Upper lobe of right lung (tissue), 1 donor: ENCODE data around the gene PMEPA1. TPM values are rescaled to one million over a fixed set of nuclear protein-coding genes. Genes with fewer than 3 reads are reported as not detected.

Experiments used
- ATAC-seq: fragments of 200-7000 bp; cut with Tn5 transposase; one replicate; pipeline ENCODE4 v1.9.1; 2020; ENCODE audit warnings: mild to moderate bottlenecking, moderate library complexity
- DNase-seq: peaks from one replicate; pipeline ENCODE4 v3.0.0-alpha.2; 2020
- H3K27ac ChIP-seq: fragments of 200-600 bp; one replicate; pipeline ENCODE4 v1.8.0; 2022
- H3K27me3 ChIP-seq: fragments of 200-600 bp; one replicate; pipeline ENCODE4 v1.8.0; 2022; ENCODE audit warnings: mild to moderate bottlenecking
- H3K36me3 ChIP-seq: fragments of 200-600 bp; one replicate; pipeline ENCODE4 v1.8.0; 2022
- H3K4me1 ChIP-seq: fragments of 200-600 bp; one replicate; pipeline ENCODE4 v1.8.0; 2022
- H3K4me3 ChIP-seq: fragments of 200-600 bp; one replicate; pipeline ENCODE4 v1.8.0; 2022; ENCODE audit warnings: mild to moderate bottlenecking
- H3K9me3 ChIP-seq: fragments of 200-600 bp; one replicate; pipeline ENCODE4 v1.8.0; 2022
- intact Hi-C: fragments of 100-400 bp; cut with DNase I; formaldehyde crosslinking; loops from one replicate; pipeline ENCODE4 v1.11.0; 2022
- total RNA-seq: library from RNA; stranded (reverse); fragmentation: NEBNext Ultra II Directional; extraction: Animal tissue kit (Norgen Biotek cat#: 25700); gene quantifications from one replicate; pipeline ENCODE4 v1.2.1, GENCODE V29; 2021
- TF ChIP-seq, protein P1 (sequence below): fragments of 200-600 bp; IDR thresholded peaks from one replicate; pipeline ENCODE4 v1.8.0; 2022; ENCODE audit warnings: antibody characterized with exemption
- donor health status: DM: no; HTN: yes; CAD: no; lungs with severe emphysema.

Gene PMEPA1
- total RNA-seq, 1 donor from 2014 or later, result 49.1 TPM

DNA sequence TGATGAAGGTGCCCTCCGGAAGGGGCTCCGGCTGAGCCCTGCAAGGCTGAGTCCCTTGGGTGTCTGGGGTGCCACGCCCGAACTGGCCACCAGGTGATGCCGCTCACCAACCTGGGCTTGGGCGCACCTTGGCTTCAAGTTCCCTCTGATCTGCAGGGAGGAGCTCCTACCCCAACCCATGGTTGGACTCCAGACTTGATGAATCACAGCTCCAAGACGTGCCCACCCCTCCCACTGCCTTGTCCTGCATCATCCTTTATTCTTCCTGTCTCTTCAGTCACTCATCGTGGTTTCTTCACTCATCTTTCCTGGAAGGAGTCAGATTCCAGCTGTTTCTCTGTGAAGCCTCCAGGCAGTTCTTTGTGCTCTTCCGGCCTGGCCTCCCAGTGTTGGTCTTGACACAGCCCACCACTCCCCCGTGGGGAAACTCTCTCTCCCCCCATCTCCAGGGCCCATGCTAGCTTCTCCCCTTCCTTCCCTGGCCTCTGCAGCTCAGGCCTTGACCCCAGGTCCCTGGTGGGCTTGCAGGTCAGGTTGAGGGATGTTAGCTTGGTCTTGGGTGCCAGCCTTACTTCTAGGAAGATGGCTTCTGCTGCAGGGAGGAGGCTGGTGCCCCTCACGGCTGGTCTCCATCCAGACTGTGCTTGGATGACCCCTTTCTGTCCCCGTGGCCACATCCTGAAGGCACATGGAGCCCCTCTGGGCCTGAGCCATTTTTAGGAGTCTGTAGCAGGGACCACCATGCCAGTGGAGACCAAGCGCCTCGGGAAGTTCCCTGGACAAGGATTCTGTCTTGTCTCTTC, 87.0 kb downstream of the PMEPA1 start:
- H3K9me3 ChIP-seq, result no peaks in the 10 kb centered on the region
- no peak overlapping the region for H3K4me3 ChIP-seq
- peak; percentile 81 for ATAC-seq
- no peaks in the 10 kb centered on the region for H3K36me3 ChIP-seq
- H3K4me1 ChIP-seq, result peaks cover 16% of the 10 kb centered on the region
- peak; percentile 80 for DNase-seq
- no peaks in the 10 kb centered on the region for H3K27me3 ChIP-seq
- no peak overlapping the region for H3K27ac ChIP-seq
- TF ChIP-seq, protein P1, sequence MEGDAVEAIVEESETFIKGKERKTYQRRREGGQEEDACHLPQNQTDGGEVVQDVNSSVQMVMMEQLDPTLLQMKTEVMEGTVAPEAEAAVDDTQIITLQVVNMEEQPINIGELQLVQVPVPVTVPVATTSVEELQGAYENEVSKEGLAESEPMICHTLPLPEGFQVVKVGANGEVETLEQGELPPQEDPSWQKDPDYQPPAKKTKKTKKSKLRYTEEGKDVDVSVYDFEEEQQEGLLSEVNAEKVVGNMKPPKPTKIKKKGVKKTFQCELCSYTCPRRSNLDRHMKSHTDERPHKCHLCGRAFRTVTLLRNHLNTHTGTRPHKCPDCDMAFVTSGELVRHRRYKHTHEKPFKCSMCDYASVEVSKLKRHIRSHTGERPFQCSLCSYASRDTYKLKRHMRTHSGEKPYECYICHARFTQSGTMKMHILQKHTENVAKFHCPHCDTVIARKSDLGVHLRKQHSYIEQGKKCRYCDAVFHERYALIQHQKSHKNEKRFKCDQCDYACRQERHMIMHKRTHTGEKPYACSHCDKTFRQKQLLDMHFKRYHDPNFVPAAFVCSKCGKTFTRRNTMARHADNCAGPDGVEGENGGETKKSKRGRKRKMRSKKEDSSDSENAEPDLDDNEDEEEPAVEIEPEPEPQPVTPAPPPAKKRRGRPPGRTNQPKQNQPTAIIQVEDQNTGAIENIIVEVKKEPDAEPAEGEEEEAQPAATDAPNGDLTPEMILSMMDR, result peak; percentile 73
- intact Hi-C loops, result no loop called here

DNA sequence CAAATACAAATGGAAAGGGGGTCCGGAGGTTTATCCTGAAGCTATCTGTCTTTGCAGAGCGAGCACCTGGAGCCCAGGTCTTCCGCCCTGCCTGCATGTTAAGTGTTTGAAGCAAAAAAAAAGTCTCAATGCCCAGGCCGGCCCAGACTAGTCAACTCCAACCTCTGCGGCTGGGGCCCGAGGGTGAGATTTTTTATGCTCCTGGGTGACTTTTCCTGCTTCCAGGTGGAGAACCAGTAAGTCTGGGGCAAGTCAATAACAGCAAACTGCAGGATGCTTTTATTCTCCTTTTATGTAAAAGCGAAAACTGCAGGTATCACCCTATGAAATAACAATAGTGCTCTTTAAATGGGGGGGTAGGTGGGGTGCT, 87.6 kb downstream of the PMEPA1 start:
- intact Hi-C loops, result no loop called here
- TF ChIP-seq, protein P1, result no peak
- no peaks in the 10 kb centered on the region for H3K36me3 ChIP-seq

DNA sequence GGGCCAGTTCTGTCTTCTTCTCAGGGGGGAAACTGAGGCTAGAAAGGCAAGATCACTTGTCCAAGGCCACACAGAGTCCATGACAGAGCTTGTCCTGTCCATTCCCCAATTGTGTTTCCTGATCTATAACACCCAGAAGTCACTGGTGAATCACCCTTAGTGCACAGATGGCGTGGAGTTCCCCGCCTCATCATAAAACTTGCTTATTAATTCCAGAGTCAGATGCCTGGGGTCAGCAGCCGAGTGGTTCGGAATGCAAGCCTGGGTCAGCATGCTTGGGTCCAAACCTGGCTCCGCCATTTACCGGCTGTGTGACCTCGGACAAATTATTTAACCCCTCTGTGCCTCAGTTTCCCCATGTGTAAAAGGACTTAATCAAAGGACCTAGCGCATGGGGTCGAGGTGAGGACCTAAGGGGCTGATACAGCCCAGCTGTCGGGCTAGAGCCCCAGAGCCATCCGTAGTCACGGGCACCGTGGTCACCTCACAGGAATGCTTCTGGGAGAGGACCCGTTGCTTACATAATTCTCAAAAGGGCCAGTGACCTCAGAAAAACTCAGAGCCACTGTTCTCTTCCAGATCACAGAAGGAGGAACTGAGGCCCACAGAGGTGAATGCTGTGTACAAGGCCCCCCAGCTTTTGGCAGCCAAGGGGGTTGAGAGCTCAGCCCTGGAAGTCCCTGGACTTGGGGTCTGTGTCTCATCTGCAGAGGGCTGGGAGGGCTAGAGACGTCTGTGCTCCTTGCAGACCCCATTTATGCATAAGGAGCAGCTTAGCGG, 88.2 kb downstream of the PMEPA1 start:
- H3K36me3 ChIP-seq, result no peaks in the 10 kb centered on the region
- intact Hi-C loops, result no loop called here
- no peaks in the 10 kb centered on the region for H3K9me3 ChIP-seq
- no peaks in the 10 kb centered on the region for H3K27me3 ChIP-seq
- TF ChIP-seq, protein P1, result no peak
- H3K4me1 ChIP-seq, result peaks cover 10% of the 10 kb centered on the region
- no peak for ATAC-seq
- no peak overlapping the region for H3K27ac ChIP-seq
- no peak for DNase-seq
- no peak overlapping the region for H3K4me3 ChIP-seq

More for the DNA sequence above, 87.6 kb downstream of the PMEPA1 start:
- no peak for DNase-seq
- Histone ChIP-seq H3K27ac (no peak overlapping the region), H3K9me3 (no peaks in the 10 kb centered on the region), H3K4me3 (no peak overlapping the region), H3K27me3 (no peaks in the 10 kb centered on the region), H3K4me1 (peaks cover 12% of the 10 kb centered on the region)
- no peak for ATAC-seq

DNA sequence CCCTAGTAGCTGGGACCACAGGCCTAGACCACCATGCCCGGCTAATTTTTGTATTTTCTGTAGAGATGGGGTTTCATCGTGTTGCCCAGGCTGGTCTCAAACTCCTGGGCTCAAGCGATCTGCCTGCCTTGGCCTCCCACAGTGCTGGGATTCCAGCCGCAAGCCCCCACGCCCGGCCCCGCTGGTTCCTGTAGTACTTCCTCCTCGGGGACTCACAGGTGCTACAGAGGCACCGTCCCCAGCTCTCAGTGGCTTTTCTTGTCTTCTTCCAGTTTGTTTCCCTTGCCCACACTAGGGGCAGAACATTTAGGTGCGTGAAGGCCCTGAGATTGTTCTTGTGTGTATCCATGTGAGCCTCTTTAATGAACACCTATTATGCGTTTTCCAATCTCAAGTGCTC, 88.8 kb downstream of the PMEPA1 start:
- H3K4me3 ChIP-seq, result no peak overlapping the region
- H3K4me1 ChIP-seq, result peaks cover 10% of the 10 kb centered on the region
- intact Hi-C loops, result no loop called here
- TF ChIP-seq, protein P1, result no peak
- H3K27me3 ChIP-seq, result no peaks in the 10 kb centered on the region
- H3K36me3 ChIP-seq, result no peaks in the 10 kb centered on the region
- no peak for ATAC-seq
- H3K9me3 ChIP-seq, result no peaks in the 10 kb centered on the region
- peak overlapping the region; percentile 63 for H3K27ac ChIP-seq
- DNase-seq, result no peak

DNA sequence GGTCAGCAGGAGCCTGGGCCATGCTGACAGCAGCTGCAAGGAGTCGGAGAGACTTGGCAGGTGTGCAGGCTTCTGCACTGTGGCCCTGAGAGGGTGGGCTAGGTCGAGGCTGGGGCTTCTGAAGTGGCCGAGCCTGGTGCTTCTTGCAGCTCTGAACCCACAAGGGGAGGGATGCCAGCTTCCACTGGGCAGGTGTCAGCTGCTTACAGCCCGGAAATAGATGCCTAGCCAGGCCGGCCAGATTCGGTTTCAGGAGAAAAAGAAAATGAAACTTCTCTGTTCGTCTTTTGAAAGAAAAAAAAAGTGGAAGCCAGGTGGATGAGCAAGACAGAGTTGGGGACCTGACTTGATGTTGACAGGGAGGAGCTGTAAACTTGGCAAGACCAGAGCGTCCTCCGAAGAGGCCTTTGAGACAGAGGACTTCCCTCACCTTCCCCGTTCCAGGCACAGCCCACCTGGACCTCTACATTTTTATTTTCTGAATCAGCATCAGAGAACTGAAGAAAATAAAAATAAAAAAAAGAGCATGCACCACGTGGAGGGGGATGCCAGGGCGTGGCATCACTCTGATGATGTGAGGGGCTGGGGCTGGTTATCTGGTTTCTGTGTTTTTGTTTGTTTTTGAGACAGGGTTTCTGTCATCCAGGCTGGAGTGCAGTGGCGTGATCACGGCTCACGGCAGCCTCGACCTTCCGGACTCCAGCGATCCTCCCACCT, 89.4 kb downstream of the PMEPA1 start, which contains the start of gene ZBP1:
ZBP1 (minus strand) TSS at position 153 of the 717 bp plus-strand sequence; CDS start at position 22, 131 bp downstream.
- Histone ChIP-seq H3K27ac (peak within 1 kb of the TSS; percentile 63), H3K36me3 (no peaks in the 10 kb centered on the region), H3K9me3 (no peaks in the 10 kb centered on the region), H3K27me3 (no peaks in the 10 kb centered on the region), H3K4me1 (peaks cover 10% of the 10 kb centered on the region), H3K4me3 (peak within 1 kb of the TSS; percentile 35)
- TF ChIP-seq, protein P1, result no peak
- DNase-seq (peak; percentile 63), ATAC-seq (peak; percentile 19)
- intact Hi-C loops, result no loop called here
